B cell (primary cell): ENCODE results near the gene CDC42BPG. TPM values are rescaled to one million over a fixed set of nuclear protein-coding genes. Genes with fewer than 3 reads are reported as not detected.

Source experiments
- ATAC-seq: fragments of 200-7000 bp; cut with Tn5 transposase; one replicate; pipeline ENCODE4 v1.10.0; 2021; ENCODE audit warnings: low read depth, mild to moderate bottlenecking, moderate number of reproducible peaks, moderate library complexity
- CTCF ChIA-PET: fragments of 350-600 bp; sonication (Branson Sonifier 250); formaldehyde crosslinking; loops from one replicate; lab custom pipeline; 2021; ENCODE audit warnings: antibody characterized with exemption, inconsistent platforms; lab: Charles Lee
- POLR2A ChIA-PET: fragments of 350-600 bp; sonication (Branson Sonifier 250); formaldehyde crosslinking; loops from one replicate; lab custom pipeline; 2021; ENCODE audit warnings: antibody characterized with exemption; lab: Charles Lee
- DNase-seq: peaks from one replicate; pipeline ENCODE4 v3.0.0; 2013
- H2AFZ ChIP-seq: 2 replicates; pipeline ENCODE4 v1.6.1; 2012; ENCODE audit warnings: mild to moderate bottlenecking, low read depth, low read length; ENCODE audit not compliant: insufficient read depth, poor library complexity, severe bottlenecking
- H3K27ac ChIP-seq, 2 donors: 1 replicate in 1 of 2; 2 replicates in 1 of 2; pipeline ENCODE4 v1.5.1; 2012 to 2013; ENCODE audit warnings: low read length in 2 of 2, mild to moderate bottlenecking in 2 of 2, moderate library complexity in 1 of 2
- H3K27me3 ChIP-seq, 4 experiments: fragments of 200-600 bp in 1 of 4; sonication (generic) in 1 of 4; replicated peaks in 1 of 4; 1 replicate in 2 of 4; 2 replicates in 2 of 4; pipeline versions ENCODE4 v1.6.1 to v1.7.0; 2013 to 2016; ENCODE audit warnings: low read length in 3 of 4, mild to moderate bottlenecking in 2 of 4, mixed read lengths in 1 of 4, moderate library complexity in 1 of 4; ENCODE audit not compliant: insufficient read depth in 4 of 4, control insufficient read depth in 3 of 4; ENCODE audit errors: control extremely low read depth in 1 of 4
- H3K36me3 ChIP-seq, 2 experiments: replicated peaks in 1 of 2; 1 replicate in 1 of 2; 2 replicates in 1 of 2; pipeline versions ENCODE4 v1.6.1 to v1.7.1; 2013; ENCODE audit warnings: low read length in 1 of 2; ENCODE audit not compliant: insufficient read depth in 2 of 2, control insufficient read depth in 1 of 2; ENCODE audit errors: control extremely low read depth in 1 of 2, extremely low read depth in 1 of 2
- H3K4me1 ChIP-seq, 2 donors: fragments of 200-600 bp in 1 of 2; sonication (generic) in 1 of 2; 1 replicate in 1 of 2; 2 replicates in 1 of 2; pipeline versions ENCODE4 v1.5.1 to v1.6.1; 2013 to 2017; ENCODE audit warnings: low read length in 2 of 2; ENCODE audit not compliant: control insufficient read depth in 2 of 2, insufficient read depth in 2 of 2
- H3K4me2 ChIP-seq: replicated peaks from 2 replicates; pipeline ENCODE3; 2012; ENCODE audit warnings: mild to moderate bottlenecking, low read depth, low read length; ENCODE audit not compliant: poor library complexity, severe bottlenecking
- H3K4me3 ChIP-seq, 5 experiments: fragments of 200-600 bp in 1 of 5; sonication (generic) in 1 of 5; 1 replicate in 3 of 5; 2 replicates in 2 of 5; pipeline versions ENCODE4 v1.5.1 to v1.7.0; 2011 to 2016; ENCODE audit warnings: low read length in 4 of 5, mild to moderate bottlenecking in 4 of 5, low read depth in 2 of 5, control low read depth in 1 of 5, moderate library complexity in 1 of 5; ENCODE audit not compliant: insufficient read depth in 1 of 5; ENCODE audit errors: control extremely low read depth in 1 of 5, extremely low read depth in 1 of 5
- H3K79me2 ChIP-seq: fragments of 200-600 bp; sonication (generic); one replicate; pipeline ENCODE4 v1.6.0; 2016; ENCODE audit warnings: low read length; ENCODE audit not compliant: control insufficient read depth, insufficient read depth
- H3K9ac ChIP-seq: fragments of 200-600 bp; sonication (generic); 2 replicates; pipeline ENCODE4 v1.6.1; 2017; ENCODE audit warnings: mild to moderate bottlenecking, low read length, moderate library complexity
- H3K9me3 ChIP-seq, 3 donors: one replicate each; pipeline versions ENCODE4 v1.6.1 to v1.7.1; 2013; ENCODE audit warnings: low read length in 2 of 3; ENCODE audit not compliant: control insufficient read depth in 2 of 3, insufficient read depth in 1 of 3; ENCODE audit errors: control extremely low read depth in 1 of 3
- H4K20me1 ChIP-seq: 2 replicates; pipeline ENCODE4 v1.6.0; 2012; ENCODE audit warnings: mild to moderate bottlenecking, low read length; ENCODE audit not compliant: insufficient read depth, control insufficient read depth, poor library complexity, severe bottlenecking
- H3K27ac Mint-ChIP-seq: one replicate; pipeline ENCODE4 v1.8.0; 2021; ENCODE audit warnings: mixed read lengths
- H3K27me3 Mint-ChIP-seq: one replicate; pipeline ENCODE4 v1.8.0; 2021; ENCODE audit warnings: mixed read lengths
- H3K4me1 Mint-ChIP-seq: one replicate; pipeline ENCODE4 v1.8.0; 2021; ENCODE audit warnings: mixed read lengths
- H3K4me3 Mint-ChIP-seq: one replicate; pipeline ENCODE4 v1.8.0; 2021; ENCODE audit warnings: mixed read lengths
- H3K9me3 Mint-ChIP-seq: one replicate; pipeline ENCODE4 v1.8.0; 2022; ENCODE audit warnings: mixed read lengths; ENCODE audit not compliant: insufficient read depth
- EZH2 ChIP-seq: IDR thresholded peaks from 2 replicates; pipeline ENCODE4 v1.6.1; 2012; ENCODE audit warnings: borderline replicate concordance, low read depth, mild to moderate bottlenecking, moderate library complexity, low read length; ENCODE audit not compliant: insufficient read depth, poor library complexity, severe bottlenecking
- WGBS: methylation state at CpG from one replicate; pipeline ENCODE4 v1.1.5; 2013; ENCODE audit warnings: missing lambda C conversion rate; ENCODE audit not compliant: insufficient coverage; 5-methylcytosine and 5-hydroxymethylcytosine counted together
- intact Hi-C: fragments of 100-400 bp; cut with micrococcal nuclease; formaldehyde crosslinking; loops from one replicate; pipeline ENCODE4 v1.10.0; 2022
- polyA plus RNA-seq: library from polyadenylated mRNA; depleted of rRNA; stranded (reverse); fragments of >200 nt; gene quantifications from 2 replicates; pipeline ENCODE4 v1.2.3, GENCODE V29; 2012
- total RNA-seq, 2 donors: library from RNA; stranded (reverse); fragments of 120-200 nt in 1 of 2; gene quantifications; 1 replicate in 1 of 2; 2 replicates in 1 of 2; pipeline versions ENCODE4 v1.2.3 to v1.2.4, GENCODE V29; 2013 to 2022
- TF ChIP-seq, protein P1 (sequence below): fragments of 200-600 bp; IDR thresholded peaks from one replicate; pipeline ENCODE4 v1.8.0; 2022; ENCODE audit warnings: antibody characterized with exemption, mild to moderate bottlenecking

CDC42BPG gene
- total and polyA plus RNA-seq, 2 donors (not counting 1 experiment from before 2014, with no cell fraction given), result 3.7 to 8.7 TPM

DNA sequence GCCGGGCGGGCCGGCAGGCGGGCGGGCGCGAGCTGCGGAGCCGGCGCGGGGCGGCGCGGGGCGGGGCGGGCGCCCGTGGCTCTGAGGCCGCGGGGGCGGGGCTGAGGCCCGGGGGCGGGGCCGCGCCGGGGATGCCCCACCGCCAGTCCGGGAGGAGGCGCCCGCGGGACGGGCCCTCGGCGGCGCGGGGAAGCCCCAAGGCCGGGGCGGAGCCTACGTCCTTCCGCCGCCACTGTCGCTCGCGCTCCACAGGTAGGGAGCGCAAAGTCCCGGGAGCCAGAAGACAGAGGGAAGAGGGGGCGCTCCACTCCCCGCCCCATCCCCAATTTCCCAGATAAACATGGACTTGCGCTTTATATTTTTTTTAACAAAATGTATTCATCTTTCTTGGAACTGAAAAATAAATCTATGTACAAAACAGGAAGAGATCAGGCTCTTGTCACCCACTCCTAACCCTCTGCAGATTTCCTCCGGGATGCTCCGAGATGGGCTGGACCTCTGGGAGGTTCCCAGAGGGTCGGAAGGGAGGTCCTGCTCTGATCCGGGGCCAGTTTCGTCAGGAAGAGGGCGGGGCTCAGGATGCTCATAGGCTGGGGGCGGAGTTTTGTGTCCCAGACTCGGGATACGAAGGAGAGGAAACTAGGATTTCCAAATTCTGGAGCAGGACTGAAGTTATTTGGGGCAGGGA is 41.2 kb downstream of the CDC42BPG start, which contains the start of gene MAP4K2:
Gene MAP4K2 (minus strand): TSS at position 57 of the 688 bp plus-strand sequence. CDS start 65 bp downstream, outside the sequence.
- POLR2A ChIA-PET, result interaction anchor here (0.7 to 4.9 kb wide), 6 partner anchors 8 to 59 kb away, joined by 3 to 40 read pairs (median 8); partner anchors contain the start of genes RASGRP2 and SF1
- under 1% methylated on average over 53 of the region's 58 CpGs for WGBS
- Mint-ChIP-seq H3K4me1 (peaks cover 45% of the 10 kb centered on the region), H3K4me3 (peak within 1 kb of the TSS; percentile 90), H3K27me3 (no peaks in the 10 kb centered on the region), H3K27ac (peak within 1 kb of the TSS; percentile 92), H3K9me3 (no peaks in the 10 kb centered on the region)
- H4K20me1 ChIP-seq, result peaks cover 11% of the 10 kb centered on the region
- peaks cover 75% of the 10 kb centered on the region for H3K79me2 ChIP-seq
- peak within 1 kb of the TSS; percentile 76 for H3K9ac ChIP-seq
- peak within 1 kb of the TSS; percentile 74 to 90 for H3K27ac ChIP-seq
- peak within 1 kb of the TSS; percentile 66 to 96 (median 71) for H3K4me3 ChIP-seq
- H3K27me3 ChIP-seq, result no peaks in the 10 kb centered on the region
- intact Hi-C loops, result loop anchor here (1.0 to 5.0 kb wide), 4 partner anchors 41 to 334 kb away; partner anchors contain the start of genes CDC42BPG and EHD1
- CTCF ChIA-PET, result interaction anchor here (0.6 to 7.3 kb wide), 7 partner anchors 10 to 60 kb away, joined by 3 to 73 read pairs (median 4); partner anchors contain the start of genes CDC42BPG, RASGRP2 and SF1
- H3K9me3 ChIP-seq, result no peaks in the 10 kb centered on the region
- ATAC-seq (peak; percentile 83), DNase-seq (peak; percentile 90)
- H2AFZ ChIP-seq, result peak within 1 kb of the TSS; percentile 73
- peaks cover 46 to 54% of the 10 kb centered on the region in 2 donors for H3K4me1 ChIP-seq
- TF ChIP-seq, protein P1, sequence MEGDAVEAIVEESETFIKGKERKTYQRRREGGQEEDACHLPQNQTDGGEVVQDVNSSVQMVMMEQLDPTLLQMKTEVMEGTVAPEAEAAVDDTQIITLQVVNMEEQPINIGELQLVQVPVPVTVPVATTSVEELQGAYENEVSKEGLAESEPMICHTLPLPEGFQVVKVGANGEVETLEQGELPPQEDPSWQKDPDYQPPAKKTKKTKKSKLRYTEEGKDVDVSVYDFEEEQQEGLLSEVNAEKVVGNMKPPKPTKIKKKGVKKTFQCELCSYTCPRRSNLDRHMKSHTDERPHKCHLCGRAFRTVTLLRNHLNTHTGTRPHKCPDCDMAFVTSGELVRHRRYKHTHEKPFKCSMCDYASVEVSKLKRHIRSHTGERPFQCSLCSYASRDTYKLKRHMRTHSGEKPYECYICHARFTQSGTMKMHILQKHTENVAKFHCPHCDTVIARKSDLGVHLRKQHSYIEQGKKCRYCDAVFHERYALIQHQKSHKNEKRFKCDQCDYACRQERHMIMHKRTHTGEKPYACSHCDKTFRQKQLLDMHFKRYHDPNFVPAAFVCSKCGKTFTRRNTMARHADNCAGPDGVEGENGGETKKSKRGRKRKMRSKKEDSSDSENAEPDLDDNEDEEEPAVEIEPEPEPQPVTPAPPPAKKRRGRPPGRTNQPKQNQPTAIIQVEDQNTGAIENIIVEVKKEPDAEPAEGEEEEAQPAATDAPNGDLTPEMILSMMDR, result no peak
- no peak for TF ChIP-seq EZH2
- peaks cover 0 to 54% of the 10 kb centered on the region in 2 experiments for H3K36me3 ChIP-seq
- H3K4me2 ChIP-seq, result peak within 1 kb of the TSS; percentile 98
